Medulla oblongata (tissue), 1 donor: ENCODE measurements around the gene PUSL1.

Source experiments
- DNase-seq: peaks from one replicate; pipeline ENCODE4 v3.0.0-alpha.2; 2015; ENCODE audit errors: extremely low spot score

The PUSL1 gene, protein sequence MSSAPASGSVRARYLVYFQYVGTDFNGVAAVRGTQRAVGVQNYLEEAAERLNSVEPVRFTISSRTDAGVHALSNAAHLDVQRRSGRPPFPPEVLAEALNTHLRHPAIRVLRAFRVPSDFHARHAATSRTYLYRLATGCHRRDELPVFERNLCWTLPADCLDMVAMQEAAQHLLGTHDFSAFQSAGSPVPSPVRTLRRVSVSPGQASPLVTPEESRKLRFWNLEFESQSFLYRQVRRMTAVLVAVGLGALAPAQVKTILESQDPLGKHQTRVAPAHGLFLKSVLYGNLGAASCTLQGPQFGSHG

GRCh38 chr1:1307923-1308755, at the start of gene PUSL1, which contains the start of gene ACAP3:
TSS of gene PUSL1 (plus strand) at chr1:1308597. CDS start at chr1:1308644, 47 bp downstream.
TSS of gene ACAP3 (minus strand) at chr1:1307930. CDS start at chr1:1307815, 115 bp downstream.
- DNase-seq = peak; percentile 92

GRCh38 chr1:1259119-1259488, 49.3 kb upstream of the PUSL1 start:
- DNase-seq = no peak

DNA sequence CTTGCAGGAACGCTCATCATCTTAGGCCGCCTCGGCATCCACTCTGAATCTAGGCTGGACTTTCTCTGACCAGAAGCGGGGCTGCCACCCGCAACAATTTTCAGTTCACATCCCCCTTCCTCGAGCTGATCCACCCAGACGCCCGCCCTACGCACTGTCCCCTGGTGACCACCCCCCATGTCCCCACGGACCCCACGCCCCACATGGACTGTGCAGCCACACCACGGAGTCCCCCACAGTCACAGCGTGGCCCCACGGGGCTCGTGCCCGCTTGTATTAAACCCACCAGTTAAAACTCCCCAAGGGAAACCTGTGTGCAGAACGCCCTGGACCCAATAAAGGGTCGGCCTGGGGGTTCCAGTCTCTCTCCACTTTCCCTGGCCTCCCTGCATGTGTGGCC, 48.9 kb upstream of the PUSL1 start:
- DNase-seq = no peak

GRCh38 chr1:1259951-1260600, 48.3 kb upstream of the PUSL1 start:
- peak; percentile 30 for DNase-seq

DNA sequence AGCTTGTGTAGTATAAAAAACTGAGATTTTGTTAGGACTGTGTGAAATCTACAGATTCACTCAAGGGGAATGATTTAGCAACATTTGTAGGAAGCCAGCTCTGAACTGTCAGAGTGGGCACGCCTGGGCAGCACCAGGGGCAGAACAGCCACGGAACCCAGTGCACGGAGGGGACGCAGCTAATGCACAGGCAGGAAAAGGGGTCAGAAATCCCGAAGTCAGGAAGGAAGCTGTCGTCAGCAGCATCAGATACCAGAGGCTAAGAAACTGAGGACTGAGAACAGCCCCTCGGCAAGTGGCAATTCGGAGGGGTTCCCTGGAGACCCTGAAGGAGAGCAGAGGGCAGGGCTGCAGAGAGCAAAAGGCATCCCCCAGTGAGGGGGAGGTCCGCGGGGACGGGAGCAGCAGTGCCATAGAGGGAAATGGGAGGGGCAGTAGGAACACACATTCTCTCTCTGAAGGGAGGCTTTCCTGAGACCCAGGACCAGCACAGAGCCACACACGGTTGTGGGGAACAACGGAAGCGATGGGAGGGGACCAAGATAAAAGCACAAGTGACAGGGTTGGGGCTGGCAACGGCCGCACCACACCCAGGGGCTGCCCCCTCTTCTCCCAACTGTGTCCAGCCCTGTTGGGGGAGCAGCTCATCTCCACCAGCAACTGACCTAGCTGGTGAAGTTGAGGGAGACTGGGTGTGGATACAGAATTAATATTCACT, 47.4 kb upstream of the PUSL1 start:
- DNase-seq = no peak

DNA sequence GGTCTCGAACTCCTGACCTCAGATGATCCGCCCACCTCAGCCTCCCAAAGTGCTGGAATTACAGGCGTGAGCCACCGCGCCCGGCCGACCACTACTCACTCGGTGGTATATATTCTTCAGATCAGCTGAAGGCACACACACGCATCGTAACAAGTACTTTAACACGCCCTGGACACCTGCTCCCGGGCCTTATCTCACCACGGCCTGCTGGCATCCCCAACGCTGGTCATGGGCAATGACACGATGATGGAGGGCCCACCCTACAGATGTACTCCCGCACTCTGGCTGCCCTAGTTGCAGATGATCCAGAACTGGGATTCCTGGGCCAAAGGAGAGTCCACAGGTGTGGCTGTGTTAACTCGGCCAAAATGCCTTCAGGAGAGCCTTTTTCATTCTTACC, 46.3 kb upstream of the PUSL1 start:
- no peak for DNase-seq

- no peak for DNase-seq
These were observed 45.6 kb upstream of the PUSL1 start for GRCh38 chr1:1262758-1263157.

DNA sequence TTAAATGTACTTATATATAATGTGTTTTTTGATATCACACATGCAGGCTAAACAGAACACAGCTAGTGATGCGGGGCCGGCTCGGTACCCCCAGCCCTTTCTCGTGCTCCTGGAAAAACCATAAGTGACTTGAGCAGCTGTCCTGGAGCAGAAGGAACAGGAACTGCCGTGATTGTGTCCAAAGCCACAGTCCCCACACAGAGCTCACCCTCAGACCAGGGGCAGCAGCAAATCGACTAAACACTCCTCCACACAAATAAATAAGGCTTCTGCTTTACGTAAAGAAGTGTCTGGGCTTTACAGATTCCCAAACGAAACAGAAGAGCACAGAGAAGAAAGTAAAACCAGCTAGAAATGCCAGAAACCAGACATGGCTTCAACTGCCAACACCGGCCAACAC, 44.4 kb upstream of the PUSL1 start:
- no peak for DNase-seq

DNA sequence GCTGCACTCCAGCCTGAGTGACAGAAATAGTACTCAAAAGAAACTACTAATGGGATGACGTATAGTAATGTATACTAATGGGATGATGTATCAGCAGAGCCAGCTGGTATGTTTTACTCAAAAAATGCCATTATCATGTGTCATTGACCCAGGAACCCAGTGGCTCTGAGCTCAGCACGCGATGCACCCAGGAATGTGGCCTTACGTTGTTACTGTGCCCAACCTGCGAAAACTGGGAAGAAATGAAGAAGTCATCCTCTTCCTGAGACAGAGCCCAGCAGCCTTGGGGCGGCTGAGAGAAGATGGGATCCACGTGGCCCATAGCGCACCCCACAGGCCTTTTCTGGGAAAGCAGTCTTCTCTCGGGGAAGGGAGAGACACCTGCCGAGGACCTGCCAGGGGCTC, 43.5 kb upstream of the PUSL1 start:
- no peak for DNase-seq

GRCh38 chr1:1267488-1268283, 40.7 kb upstream of the PUSL1 start:
- no peak for DNase-seq

DNA sequence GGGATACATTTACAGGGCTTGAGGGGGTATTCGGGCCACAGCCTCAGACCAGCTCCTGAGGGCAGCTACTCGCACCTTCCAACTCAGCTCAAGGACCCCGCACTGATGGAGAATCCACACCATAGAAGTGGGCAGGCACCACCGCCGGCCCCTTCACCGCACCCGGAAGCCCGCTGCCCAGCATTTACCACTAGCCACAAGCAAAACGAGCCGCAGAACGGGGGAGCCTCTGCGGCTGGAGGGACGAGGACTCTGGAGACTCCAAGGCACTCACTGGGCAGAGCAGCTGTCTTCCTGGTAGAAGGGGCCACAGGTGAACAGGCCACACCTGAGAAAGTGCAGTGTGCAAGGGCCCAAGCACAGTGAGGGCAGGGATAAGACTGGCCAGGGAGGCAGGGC, 40.1 kb upstream of the PUSL1 start:
- DNase-seq = no peak

- DNase-seq = peak; percentile 11
These were observed 37.6 kb upstream of the PUSL1 start for GRCh38 chr1:1270813-1271212.

GRCh38 chr1:1272341-1273208, 35.8 kb upstream of the PUSL1 start:
- DNase-seq = no peak

DNA sequence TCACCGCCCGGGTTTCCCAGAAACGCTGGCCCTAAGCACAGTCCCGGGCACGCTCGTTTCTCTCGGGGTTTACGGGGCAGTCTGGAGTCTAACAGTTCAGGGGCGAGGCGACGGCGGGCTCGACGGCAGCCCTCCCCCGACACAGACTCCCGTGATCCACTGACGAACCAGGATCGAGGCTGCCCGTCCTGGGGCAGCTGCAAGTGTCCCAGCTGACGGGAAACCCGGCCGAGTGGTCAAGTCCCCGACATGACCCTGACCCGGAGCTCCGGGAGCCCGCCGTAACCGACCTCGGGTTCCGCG, 35.2 kb upstream of the PUSL1 start:
- no peak for DNase-seq

DNA sequence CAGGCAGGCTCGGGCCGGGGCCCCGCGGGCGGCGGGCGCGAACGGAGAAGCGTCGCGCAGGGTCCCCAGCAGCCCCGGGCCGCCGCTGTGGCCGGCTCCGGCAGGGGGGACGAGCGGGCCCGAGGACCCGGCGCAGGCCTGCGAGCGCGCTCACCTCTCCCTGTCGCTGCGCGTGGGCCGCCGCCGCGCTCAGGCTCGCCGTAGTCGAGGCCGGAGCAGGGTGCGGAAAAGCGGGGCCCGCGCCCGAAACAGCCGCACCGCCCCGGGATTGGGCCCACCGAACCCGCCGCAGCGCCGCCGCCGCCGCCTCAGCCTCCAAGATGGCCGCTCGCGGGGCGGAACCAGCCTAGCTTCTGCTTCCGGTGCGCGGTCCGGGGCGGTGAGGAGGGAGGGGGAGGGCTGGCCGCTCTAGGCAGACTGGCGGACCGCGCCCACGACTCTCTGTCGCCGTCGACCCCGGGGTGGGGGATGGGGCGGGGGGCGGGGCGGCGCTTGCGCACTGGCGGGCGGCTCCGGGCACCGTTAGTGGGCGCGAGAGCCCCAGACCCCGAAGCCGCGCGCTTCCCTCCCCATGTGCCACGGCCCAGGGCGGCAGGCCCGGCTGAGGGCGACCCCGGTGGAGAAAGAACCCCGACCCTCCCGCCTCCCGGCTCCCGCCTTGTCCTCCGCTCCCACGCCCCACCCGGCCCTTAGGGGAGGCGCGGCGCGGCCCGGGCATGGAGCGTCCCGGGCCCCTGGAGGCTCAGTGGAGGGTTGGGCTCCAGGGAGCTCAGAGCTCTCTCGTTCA, 34.7 kb upstream of the PUSL1 start, which contains the start of gene UBE2J2:
Gene UBE2J2 (minus strand): TSS at position 343 of the 787 bp plus-strand sequence. CDS start 5,862 bp downstream, outside the sequence.
- peak; percentile 92 for DNase-seq

DNA sequence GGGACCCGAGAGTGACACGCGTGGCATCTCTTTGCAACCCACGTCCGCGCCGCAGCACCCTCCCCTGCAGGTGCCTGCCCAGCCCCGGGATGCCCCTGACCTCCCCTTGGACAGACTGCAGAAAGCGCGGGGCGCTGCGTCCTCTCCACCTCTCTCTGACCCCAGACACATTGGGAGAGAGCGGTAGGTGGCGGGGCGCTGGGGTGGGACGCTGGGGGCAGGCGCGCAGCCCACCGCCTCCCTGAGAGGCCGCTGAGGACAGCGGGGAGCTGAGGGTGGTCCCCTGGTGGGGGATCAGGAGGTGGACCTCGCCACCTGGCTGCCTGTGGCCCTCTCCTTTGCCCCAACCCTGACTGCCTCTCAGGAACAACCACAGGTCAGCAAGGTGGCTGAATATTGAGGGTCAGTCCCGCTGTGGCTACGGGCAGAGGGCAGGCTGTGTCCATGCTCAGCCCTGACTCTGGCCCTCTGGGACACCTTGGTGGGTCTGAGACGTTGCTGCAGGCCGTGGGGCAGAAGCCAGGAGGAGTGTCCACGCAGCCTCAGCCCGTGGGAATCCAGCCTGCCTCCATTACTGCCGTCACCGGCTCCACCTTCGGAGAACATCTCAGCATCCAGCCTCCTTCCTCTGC, 34.0 kb upstream of the PUSL1 start:
- DNase-seq = no peak

DNA sequence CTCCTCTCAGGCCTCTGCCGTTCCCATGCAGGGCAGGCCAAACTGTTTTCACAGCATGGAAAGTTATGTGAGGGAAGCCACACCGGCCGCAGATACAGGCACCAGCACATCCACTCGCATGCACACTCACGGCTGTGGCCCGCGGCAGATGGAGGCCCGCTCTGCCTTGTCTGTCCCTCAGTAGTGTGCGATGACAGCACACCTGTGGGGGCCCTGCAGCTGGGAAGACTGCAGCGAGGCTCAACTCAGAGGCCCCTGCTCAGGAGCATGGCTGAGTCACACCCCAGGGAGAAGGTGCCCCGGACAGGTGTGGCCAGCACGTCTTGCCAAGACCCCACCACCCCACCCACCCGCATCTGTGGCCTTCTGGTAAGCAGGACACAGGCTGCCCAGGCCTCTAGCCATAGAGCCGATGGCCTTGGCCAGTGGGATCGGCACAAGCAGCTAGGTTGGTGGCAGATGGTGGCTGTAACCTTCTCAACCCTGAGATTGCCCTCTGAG, 33.4 kb upstream of the PUSL1 start:
- DNase-seq = no peak

DNA sequence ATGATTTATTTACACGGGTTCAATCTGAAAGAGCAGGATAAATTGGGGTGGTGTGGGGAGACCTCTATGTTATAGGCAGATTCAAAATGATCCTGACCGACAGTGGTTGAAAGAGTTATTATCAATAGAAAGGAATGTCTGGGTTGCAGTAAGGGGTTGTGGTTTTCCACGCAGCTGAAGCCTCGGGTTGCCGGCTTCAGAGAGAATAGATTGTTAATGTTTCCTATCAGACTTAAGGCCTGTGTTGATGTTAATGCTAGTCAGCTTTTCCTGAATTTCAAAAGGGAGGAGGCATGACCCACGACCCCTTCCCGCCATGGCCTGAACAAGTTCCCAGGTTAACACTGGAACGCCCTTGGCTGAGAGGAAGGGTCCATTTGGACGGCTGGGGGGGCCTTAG, 32.6 kb upstream of the PUSL1 start:
- DNase-seq = no peak

DNA sequence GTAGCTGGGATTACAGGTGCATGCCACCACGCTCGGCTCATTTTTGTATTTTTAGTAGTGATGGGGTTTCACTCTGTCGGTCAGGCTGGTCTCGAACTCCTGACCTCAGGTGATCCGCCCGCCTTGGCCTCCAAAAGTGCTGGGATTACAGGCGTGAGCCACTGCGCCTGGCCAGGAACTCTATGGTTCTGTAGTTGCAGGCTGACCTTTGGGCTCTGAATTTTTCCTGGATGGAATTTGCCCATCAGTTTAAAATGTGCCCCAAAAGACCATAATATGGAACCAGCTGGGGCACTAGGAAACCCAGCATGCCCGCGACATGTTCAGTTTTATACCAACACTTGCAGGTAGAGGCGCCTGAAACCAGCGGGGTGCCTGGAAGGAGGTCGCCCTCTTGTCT, 29.8 kb upstream of the PUSL1 start:
- no peak for DNase-seq
